DMS114 treated with DMSO at 0.1 percent for 48 hours (cell line): ENCODE results near the gene LPCAT1.
A peak's percentile ranks its signal among the peaks of the same experiment; 100 is the strongest.

Source experiments
- DNase-seq: peaks from one replicate; lab custom pipeline; 2025; ENCODE audit not compliant: unreplicated experiment; lab: John Stamatoyannopoulos, UW

LPCAT1 gene

GRCh38 chr5:1555011-1555807, 31.4 kb upstream of the LPCAT1 start:
- DNase-seq: no peak

GRCh38 chr5:1554410-1554967, 30.7 kb upstream of the LPCAT1 start:
- no peak for DNase-seq

- no peak for DNase-seq
Observed at GRCh38 chr5:1553539-1554409, 30.0 kb upstream of the LPCAT1 start.

- DNase-seq: no peak
Observed at GRCh38 chr5:1552521-1553255, 28.9 kb upstream of the LPCAT1 start.

- no peak for DNase-seq
Observed at GRCh38 chr5:1551426-1552301, 27.9 kb upstream of the LPCAT1 start.

GRCh38 chr5:1550287-1551076, 26.7 kb upstream of the LPCAT1 start:
- DNase-seq: no peak

- DNase-seq: no peak
Observed at GRCh38 chr5:1549475-1550030, 25.8 kb upstream of the LPCAT1 start.

GRCh38 chr5:1548702-1549474, 25.1 kb upstream of the LPCAT1 start:
- DNase-seq: no peak

GRCh38 chr5:1547655-1548054, 23.9 kb upstream of the LPCAT1 start:
- DNase-seq: no peak

GRCh38 chr5:1547236-1547635, 23.5 kb upstream of the LPCAT1 start:
- no peak for DNase-seq

- no peak for DNase-seq
Observed at GRCh38 chr5:1546556-1546955, 22.8 kb upstream of the LPCAT1 start.

GRCh38 chr5:1545805-1546355, 22.1 kb upstream of the LPCAT1 start:
- DNase-seq: no peak

- no peak for DNase-seq
Observed at GRCh38 chr5:1545126-1545804, 21.5 kb upstream of the LPCAT1 start.

- peak; percentile 2 for DNase-seq
Observed at GRCh38 chr5:1544294-1544961, 20.7 kb upstream of the LPCAT1 start.

GRCh38 chr5:1543398-1544293, 19.9 kb upstream of the LPCAT1 start:
- DNase-seq: no peak

GRCh38 chr5:1542781-1543180, 19.0 kb upstream of the LPCAT1 start:
- no peak for DNase-seq
